ENCODE results near the gene CD52. TPM values are rescaled to one million over a fixed set of nuclear protein-coding genes. Genes with fewer than 3 reads are reported as not detected.

Gene CD52
- total and polyA plus RNA-seq, 2 of the 13 experiments (the other 11 are each of a cell fraction or from before 2014, with no cell fraction given), result 0.32 TPM; not detected in 1

DNA sequence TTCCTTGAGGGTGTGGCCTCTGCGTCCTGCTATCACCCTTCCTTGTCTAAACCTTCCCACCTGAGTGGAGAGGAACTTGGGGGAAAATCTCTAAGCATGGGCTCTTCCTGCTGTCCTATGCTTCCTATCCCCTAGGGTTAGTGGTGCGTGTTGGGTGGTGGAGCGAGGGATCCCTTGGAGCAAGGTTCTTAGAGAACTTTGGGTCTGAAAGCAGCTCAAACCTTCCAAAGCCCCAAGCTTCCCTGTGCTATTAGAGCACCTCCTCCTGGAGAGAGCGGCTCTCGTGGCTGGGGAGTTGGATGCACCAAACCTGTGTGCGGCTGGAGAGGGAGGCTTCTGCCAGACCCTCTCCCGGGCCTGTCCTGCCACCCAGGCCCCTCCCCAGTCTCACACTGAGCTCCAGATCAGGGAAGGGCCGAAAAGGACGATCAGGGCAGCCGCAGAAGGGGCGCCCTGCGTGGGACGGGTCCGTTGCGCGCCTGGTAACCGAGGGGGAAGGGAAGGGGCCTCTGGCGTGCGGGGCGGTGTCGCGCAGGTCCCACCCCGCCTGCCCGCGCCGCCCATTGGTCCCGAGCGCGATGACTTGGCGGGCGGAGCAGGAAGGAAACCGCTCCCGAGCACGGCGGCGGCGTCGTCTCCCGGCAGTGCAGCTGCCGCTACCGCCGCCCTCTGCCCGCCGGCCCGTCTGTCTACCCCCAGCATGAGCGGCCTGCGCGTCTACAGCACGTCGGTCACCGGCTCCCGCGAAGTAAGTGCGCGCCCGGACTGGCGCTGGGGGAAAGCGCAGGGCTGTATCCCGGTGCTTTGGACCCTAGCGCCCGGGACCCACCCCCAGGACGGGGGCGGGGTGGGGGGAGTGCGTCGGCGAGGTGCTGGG, 38.1 kb upstream of the CD52 start, which contains the start of gene SH3BGRL3 (continued):
- TF ChIP-seq, protein P1, sequence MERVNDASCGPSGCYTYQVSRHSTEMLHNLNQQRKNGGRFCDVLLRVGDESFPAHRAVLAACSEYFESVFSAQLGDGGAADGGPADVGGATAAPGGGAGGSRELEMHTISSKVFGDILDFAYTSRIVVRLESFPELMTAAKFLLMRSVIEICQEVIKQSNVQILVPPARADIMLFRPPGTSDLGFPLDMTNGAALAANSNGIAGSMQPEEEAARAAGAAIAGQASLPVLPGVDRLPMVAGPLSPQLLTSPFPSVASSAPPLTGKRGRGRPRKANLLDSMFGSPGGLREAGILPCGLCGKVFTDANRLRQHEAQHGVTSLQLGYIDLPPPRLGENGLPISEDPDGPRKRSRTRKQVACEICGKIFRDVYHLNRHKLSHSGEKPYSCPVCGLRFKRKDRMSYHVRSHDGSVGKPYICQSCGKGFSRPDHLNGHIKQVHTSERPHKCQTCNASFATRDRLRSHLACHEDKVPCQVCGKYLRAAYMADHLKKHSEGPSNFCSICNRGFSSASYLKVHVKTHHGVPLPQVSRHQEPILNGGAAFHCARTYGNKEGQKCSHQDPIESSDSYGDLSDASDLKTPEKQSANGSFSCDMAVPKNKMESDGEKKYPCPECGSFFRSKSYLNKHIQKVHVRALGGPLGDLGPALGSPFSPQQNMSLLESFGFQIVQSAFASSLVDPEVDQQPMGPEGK (CRISPR knock-in tag; IDR thresholded peaks at IDR 0.05), result peak; percentile 70
- TF ChIP-seq PAX8 (CRISPR knock-in tag; IDR thresholded peaks at IDR 0.05; ENCODE audit: borderline replicate concordance) (peak; percentile 41; the same call in 1 of the 2 replicates), SMAD1 (CRISPR knock-in tag; IDR thresholded peaks at IDR 0.05; ENCODE audit: borderline replicate concordance, low read depth) (0 out of 2 replicates have a peak, but pooled peaks have one; percentile 73), ZBTB20 (CRISPR knock-in tag; IDR thresholded peaks at IDR 0.05; ENCODE audit: borderline replicate concordance, low read depth) (0 out of 2 replicates have a peak, but pooled peaks have one; percentile 54), SPEN (CRISPR knock-in tag; IDR thresholded peaks at IDR 0.05; ENCODE audit: low read depth) (peak; percentile 66; the same call in 1 of the 2 replicates), ZNF605 (CRISPR knock-in tag; IDR thresholded peaks at IDR 0.05) (peak; percentile 69)
- TF ChIP-seq, protein P2, sequence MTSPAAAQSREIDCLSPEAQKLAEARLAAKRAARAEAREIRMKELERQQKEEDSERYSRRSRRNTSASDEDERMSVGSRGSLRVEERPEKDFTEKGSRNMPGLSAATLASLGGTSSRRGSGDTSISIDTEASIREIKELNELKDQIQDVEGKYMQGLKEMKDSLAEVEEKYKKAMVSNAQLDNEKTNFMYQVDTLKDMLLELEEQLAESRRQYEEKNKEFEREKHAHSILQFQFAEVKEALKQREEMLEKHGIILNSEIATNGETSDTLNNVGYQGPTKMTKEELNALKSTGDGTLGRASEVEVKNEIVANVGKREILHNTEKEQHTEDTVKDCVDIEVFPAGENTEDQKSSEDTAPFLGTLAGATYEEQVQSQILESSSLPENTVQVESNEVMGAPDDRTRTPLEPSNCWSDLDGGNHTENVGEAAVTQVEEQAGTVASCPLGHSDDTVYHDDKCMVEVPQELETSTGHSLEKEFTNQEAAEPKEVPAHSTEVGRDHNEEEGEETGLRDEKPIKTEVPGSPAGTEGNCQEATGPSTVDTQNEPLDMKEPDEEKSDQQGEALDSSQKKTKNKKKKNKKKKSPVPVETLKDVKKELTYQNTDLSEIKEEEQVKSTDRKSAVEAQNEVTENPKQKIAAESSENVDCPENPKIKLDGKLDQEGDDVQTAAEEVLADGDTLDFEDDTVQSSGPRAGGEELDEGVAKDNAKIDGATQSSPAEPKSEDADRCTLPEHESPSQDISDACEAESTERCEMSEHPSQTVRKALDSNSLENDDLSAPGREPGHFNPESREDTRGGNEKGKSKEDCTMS (CRISPR knock-in tag; conservative IDR thresholded peaks at IDR 0.05), result no peak
- TF ChIP-seq, protein P3, sequence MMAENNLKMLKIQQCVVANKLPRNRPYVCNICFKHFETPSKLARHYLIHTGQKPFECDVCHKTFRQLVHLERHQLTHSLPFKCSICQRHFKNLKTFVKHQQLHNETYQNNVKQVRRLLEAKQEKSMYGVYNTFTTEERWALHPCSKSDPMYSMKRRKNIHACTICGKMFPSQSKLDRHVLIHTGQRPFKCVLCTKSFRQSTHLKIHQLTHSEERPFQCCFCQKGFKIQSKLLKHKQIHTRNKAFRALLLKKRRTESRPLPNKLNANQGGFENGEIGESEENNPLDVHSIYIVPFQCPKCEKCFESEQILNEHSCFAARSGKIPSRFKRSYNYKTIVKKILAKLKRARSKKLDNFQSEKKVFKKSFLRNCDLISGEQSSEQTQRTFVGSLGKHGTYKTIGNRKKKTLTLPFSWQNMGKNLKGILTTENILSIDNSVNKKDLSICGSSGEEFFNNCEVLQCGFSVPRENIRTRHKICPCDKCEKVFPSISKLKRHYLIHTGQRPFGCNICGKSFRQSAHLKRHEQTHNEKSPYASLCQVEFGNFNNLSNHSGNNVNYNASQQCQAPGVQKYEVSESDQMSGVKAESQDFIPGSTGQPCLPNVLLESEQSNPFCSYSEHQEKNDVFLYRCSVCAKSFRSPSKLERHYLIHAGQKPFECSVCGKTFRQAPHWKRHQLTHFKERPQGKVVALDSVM (CRISPR knock-in tag; IDR thresholded peaks at IDR 0.05), result no peak
- TF ChIP-seq, protein P4, sequence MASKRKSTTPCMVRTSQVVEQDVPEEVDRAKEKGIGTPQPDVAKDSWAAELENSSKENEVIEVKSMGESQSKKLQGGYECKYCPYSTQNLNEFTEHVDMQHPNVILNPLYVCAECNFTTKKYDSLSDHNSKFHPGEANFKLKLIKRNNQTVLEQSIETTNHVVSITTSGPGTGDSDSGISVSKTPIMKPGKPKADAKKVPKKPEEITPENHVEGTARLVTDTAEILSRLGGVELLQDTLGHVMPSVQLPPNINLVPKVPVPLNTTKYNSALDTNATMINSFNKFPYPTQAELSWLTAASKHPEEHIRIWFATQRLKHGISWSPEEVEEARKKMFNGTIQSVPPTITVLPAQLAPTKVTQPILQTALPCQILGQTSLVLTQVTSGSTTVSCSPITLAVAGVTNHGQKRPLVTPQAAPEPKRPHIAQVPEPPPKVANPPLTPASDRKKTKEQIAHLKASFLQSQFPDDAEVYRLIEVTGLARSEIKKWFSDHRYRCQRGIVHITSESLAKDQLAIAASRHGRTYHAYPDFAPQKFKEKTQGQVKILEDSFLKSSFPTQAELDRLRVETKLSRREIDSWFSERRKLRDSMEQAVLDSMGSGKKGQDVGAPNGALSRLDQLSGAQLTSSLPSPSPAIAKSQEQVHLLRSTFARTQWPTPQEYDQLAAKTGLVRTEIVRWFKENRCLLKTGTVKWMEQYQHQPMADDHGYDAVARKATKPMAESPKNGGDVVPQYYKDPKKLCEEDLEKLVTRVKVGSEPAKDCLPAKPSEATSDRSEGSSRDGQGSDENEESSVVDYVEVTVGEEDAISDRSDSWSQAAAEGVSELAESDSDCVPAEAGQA (IDR thresholded peaks at IDR 0.05; ENCODE audit: low read depth), result no peak
- TF ChIP-seq, protein P4 (CRISPR knock-in tag; IDR thresholded peaks at IDR 0.05; ENCODE audit: borderline replicate concordance), result no peak
- TF ChIP-seq, protein P5, sequence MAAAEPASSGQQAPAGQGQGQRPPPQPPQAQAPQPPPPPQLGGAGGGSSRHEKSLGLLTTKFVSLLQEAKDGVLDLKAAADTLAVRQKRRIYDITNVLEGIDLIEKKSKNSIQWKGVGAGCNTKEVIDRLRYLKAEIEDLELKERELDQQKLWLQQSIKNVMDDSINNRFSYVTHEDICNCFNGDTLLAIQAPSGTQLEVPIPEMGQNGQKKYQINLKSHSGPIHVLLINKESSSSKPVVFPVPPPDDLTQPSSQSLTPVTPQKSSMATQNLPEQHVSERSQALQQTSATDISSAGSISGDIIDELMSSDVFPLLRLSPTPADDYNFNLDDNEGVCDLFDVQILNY (CRISPR knock-in tag; conservative IDR thresholded peaks at IDR 0.05), result 0 out of 2 replicates have a peak, but pooled peaks have one; percentile 29

Measured in HepG2 (cell line).